HepG2 (cell line): ENCODE measurements around the gene RGN. TPM values are rescaled to one million over a fixed set of nuclear protein-coding genes. Genes with fewer than 3 reads are reported as not detected.
A peak's percentile ranks its signal among the peaks of the same experiment; 100 is the strongest.

ENCODE experiments used
- BRF2 ChIP-seq: sonication (generic); formaldehyde crosslinking; IDR thresholded peaks from 2 replicates; pipeline ENCODE4 v1.8.1; 2022; ENCODE audit warnings: mild to moderate bottlenecking, missing genetic modification reagents
- GFI1 ChIP-seq: sonication (generic); formaldehyde crosslinking; IDR thresholded peaks from 2 replicates; pipeline ENCODE4 v1.5.0; 2020; ENCODE audit warnings: missing genetic modification reagents, mild to moderate bottlenecking, borderline replicate concordance
- GPBP1L1 ChIP-seq: sonication (generic); formaldehyde crosslinking; IDR thresholded peaks from 2 replicates; pipeline ENCODE4 v1.5.0; 2020; ENCODE audit warnings: mild to moderate bottlenecking, missing genetic modification reagents
- HIVEP1 ChIP-seq: sonication (generic); formaldehyde crosslinking; IDR thresholded peaks from 2 replicates; pipeline ENCODE4 v1.4.0; 2020; ENCODE audit warnings: mild to moderate bottlenecking, missing genetic modification reagents
- MXD1 ChIP-seq: sonication (generic); formaldehyde crosslinking; IDR thresholded peaks from 2 replicates; pipeline ENCODE4 v1.4.0; 2020; ENCODE audit warnings: mild to moderate bottlenecking, missing genetic modification reagents
- NCOA1 ChIP-seq: sonication (generic); formaldehyde crosslinking; IDR thresholded peaks from 2 replicates; pipeline ENCODE4 v1.9.0; 2021; ENCODE audit warnings: missing genetic modification reagents
- NFE2 ChIP-seq: sonication (generic); formaldehyde crosslinking; IDR thresholded peaks from 2 replicates; pipeline ENCODE4 v1.4.0; 2020; ENCODE audit warnings: missing genetic modification reagents
- PRDM10 ChIP-seq: sonication (generic); formaldehyde crosslinking; IDR thresholded peaks from 2 replicates; pipeline ENCODE4 v1.4.0; 2020; ENCODE audit warnings: low read depth, missing genetic modification reagents
- PTBP1 ChIP-seq: fragments of 200-400 bp; formaldehyde crosslinking; IDR thresholded peaks from 2 replicates; pipeline ENCODE4 v1.6.1; 2018; ENCODE audit warnings: low read length, low read depth; ENCODE audit not compliant: poor library complexity, severe bottlenecking
- RFX1 ChIP-seq: fragments of 450-650 bp; IDR thresholded peaks from 2 replicates; pipeline ENCODE4 v1.6.1; 2017
- SP5 ChIP-seq: IDR thresholded peaks from 2 replicates; pipeline ENCODE4 v1.6.1; 2016; ENCODE audit warnings: low read depth, borderline replicate concordance
- TCF7 ChIP-seq: sonication (generic); IDR thresholded peaks from 2 replicates; pipeline ENCODE4 v1.6.1; 2016; ENCODE audit warnings: antibody characterized with exemption, low read depth
- THYN1 ChIP-seq: sonication (generic); formaldehyde crosslinking; IDR thresholded peaks from 2 replicates; pipeline ENCODE4 v1.8.1; 2023; ENCODE audit warnings: low read depth, mild to moderate bottlenecking, moderate library complexity, missing genetic modification reagents, borderline replicate concordance
- TRIM22 ChIP-seq: fragments of 450-650 bp; IDR thresholded peaks from 2 replicates; pipeline ENCODE4 v1.6.1; 2017
- ZBTB44 ChIP-seq: sonication (generic); formaldehyde crosslinking; IDR thresholded peaks from 2 replicates; pipeline ENCODE4 v1.4.0; 2020; ENCODE audit warnings: missing genetic modification reagents
- ZNF737 ChIP-seq: sonication (generic); formaldehyde crosslinking; IDR thresholded peaks from 2 replicates; pipeline ENCODE4 v1.5.0; 2020; ENCODE audit warnings: missing genetic modification reagents, mild to moderate bottlenecking, borderline replicate concordance
- ZNF839 ChIP-seq: sonication (generic); formaldehyde crosslinking; IDR thresholded peaks from 2 replicates; pipeline ENCODE4 v1.4.0; 2020; ENCODE audit warnings: missing genetic modification reagents, mild to moderate bottlenecking, borderline replicate concordance
- polyA plus RNA-seq, 8 experiments: library from polyadenylated mRNA; depleted of rRNA in 3 of 8; stranded (reverse) in 7 of 8; unstranded in 1 of 8; fragments of >200 nt; fragmentation: Illumina TruSeq in 4 of 8; extraction: Trizol in 4 of 8; gene quantifications; 2 replicates each; pipeline versions ENCODE4 v1.2.1 to v1.2.3, GENCODE V29; 2011 to 2016; ENCODE audit warnings: low read depth in 4 of 8, missing spikeins in 1 of 8, mixed read lengths in 1 of 8; ENCODE audit not compliant: insufficient read depth in 1 of 8
- total RNA-seq, 5 experiments: library from RNA; depleted of rRNA; stranded (reverse); fragments of >200 nt; fragmentation: Illumina TruSeq; extraction: Trizol; gene quantifications; 2 replicates each; pipeline ENCODE4 v1.2.3, GENCODE V29; 2016; ENCODE audit warnings: low read depth in 1 of 5
- TF ChIP-seq, protein P1 (sequence below): sonication (generic); formaldehyde crosslinking; IDR thresholded peaks from 2 replicates; pipeline ENCODE4 v1.4.0; 2020; ENCODE audit warnings: mild to moderate bottlenecking, missing genetic modification reagents

The RGN gene
- total and polyA plus RNA-seq, 2 of the 13 experiments (the other 11 are each of a cell fraction or from before 2014, with no cell fraction given), result 19.6 to 74.4 TPM

DNA sequence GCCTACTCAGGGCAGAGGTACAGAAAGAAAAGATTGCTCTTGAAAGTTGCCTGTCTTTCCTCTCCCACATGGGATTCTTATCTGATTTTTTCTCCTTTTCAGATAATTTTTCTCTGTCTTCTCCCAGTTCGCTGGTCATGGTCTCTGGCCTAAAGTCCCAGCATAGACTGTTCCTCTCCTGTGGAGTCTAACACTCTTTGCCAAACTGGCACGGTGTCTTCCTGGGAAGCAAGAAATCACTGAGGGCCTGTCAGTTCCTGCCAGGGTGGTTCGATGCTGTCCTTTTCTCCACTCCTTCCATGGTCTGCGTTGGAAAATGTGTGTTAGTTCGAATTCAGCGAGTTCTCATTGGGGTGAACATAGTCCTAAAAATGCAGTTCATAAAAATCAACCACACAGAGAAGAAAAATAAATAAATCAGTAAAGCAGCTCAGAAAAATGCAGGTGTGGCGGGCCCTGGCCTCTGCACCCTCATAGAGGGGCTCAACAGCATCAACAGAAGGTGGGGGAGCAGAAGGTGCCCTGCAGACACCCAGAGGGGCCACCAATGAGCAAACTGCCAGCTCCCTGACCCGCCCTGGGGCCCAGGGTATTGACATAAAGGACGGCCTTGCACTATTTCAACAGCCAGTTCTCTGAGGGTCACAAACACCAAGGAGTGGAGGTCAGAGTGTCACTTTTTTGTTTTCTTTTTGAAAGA lies 2.1 kb downstream of the RGN start (continued):
- no peak for TF ChIP-seq GPBP1L1 (CRISPR knock-in tag)
- TF ChIP-seq THYN1, result no peak
- peak; percentile 68; the same call in 1 of the 2 replicates for TF ChIP-seq GFI1 (CRISPR knock-in tag)
- TF ChIP-seq NFE2, result no peak
- TF ChIP-seq SP5, result peak; percentile 73
- no peak for TF ChIP-seq HIVEP1 (CRISPR knock-in tag)
- TF ChIP-seq PRDM10 (CRISPR knock-in tag), result 0 out of 2 replicates have a peak, but pooled peaks have one; percentile 24
- TF ChIP-seq BRF2 (CRISPR knock-in tag), result no peak
- TF ChIP-seq TRIM22, result no peak
- TF ChIP-seq TCF7, result peak; percentile 88
- no peak for TF ChIP-seq ZNF737
- no peak for TF ChIP-seq PTBP1
- TF ChIP-seq RFX1, result no peak
- no peak for TF ChIP-seq ZNF839
- TF ChIP-seq ZBTB44, result no peak
- TF ChIP-seq NCOA1 (CRISPR knock-in tag), result no peak
- TF ChIP-seq, protein P1, sequence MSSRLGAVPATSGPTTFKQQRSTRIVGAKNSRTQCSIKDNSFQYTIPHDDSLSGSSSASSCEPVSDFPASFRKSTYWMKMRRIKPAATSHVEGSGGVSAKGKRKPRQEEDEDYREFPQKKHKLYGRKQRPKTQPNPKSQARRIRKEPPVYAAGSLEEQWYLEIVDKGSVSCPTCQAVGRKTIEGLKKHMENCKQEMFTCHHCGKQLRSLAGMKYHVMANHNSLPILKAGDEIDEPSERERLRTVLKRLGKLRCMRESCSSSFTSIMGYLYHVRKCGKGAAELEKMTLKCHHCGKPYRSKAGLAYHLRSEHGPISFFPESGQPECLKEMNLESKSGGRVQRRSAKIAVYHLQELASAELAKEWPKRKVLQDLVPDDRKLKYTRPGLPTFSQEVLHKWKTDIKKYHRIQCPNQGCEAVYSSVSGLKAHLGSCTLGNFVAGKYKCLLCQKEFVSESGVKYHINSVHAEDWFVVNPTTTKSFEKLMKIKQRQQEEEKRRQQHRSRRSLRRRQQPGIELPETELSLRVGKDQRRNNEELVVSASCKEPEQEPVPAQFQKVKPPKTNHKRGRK (CRISPR knock-in tag), result no peak
- TF ChIP-seq MXD1 (CRISPR knock-in tag), result no peak
